Midbrain (tissue), 1 donor: ENCODE data around the gene FGF2.
"Not testable (repeated sequence)": the region's sequence is repeated elsewhere in the genome, so short reads cannot be mapped to it uniquely, and the experiment has no call there.

Source experiments
- DNase-seq: peaks from one replicate; lab custom pipeline; 2025; lab: John Stamatoyannopoulos, UW

Gene FGF2

GRCh38 chr4:122928930-122929329 lies 102.3 kb downstream of the FGF2 start:
- no peak for DNase-seq

GRCh38 chr4:122930862-122931261 lies 104.2 kb downstream of the FGF2 start:
- DNase-seq, result peak; percentile 16

DNA sequence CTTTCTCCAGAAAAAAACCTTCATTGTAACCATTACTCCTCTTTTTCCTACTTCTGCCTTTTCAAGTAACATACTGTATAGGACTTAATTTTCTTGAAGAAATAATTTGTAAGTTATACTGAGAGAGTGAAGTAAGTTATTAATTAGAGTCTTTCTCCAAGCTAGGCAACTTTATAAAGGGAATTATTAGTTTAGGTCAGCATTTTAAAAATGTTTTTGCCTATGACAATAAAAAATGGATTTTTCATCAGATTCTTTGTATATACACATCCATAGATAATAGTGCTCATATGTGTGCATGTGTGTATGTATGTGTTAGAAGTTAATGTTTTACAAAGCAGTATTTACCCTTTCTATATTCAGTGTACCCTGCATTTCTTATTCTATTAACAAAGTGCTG lies 106.1 kb downstream of the FGF2 start:
- DNase-seq, result no peak

DNA sequence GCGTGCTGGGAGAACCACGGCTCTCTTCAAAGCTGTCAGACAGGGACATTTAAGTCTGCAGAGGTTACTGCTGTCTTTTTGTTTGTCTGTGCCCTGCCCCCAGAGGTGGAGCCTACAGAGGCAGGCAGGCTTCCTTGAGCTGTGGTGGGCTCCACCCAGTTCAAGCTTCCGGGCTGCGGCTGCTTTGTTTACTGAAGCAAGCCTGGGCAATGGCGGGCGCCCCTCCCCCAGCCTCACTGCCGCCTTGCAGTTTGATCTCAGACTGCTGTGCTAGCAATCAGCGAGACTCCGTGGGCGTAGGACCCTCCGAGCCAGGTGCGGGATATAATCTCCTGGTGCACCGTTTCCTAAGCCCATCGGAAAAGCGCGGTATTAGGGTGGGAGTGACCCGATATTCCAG lies 118.5 kb downstream of the FGF2 start:
- not testable (repeated sequence) for DNase-seq

DNA sequence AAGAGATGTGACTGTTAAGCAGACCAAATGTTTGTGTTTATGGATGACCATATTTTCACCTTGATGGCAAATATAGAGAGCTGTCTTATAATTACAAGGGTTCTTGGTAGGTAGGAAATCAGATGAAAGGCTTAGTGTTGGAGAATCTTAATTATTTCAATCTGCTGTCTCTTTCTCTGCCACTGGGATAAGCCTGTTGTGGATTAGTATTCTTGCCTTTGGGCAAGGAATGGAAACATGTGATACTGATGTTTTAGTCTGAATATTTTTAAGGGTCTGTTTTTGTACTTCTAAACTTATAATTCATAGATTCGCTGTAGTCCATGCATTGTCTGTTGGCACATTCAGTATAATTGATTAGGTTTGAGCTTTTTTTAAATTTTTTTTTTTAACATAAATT lies 119.5 kb downstream of the FGF2 start:
- DNase-seq, result no peak
